Neural cell (in vitro differentiated cells): ENCODE data around the gene METRN. TPM values are rescaled to one million over a fixed set of nuclear protein-coding genes. Genes with fewer than 3 reads are reported as not detected.

Source experiments
- H2AFZ ChIP-seq: fragments of 200-600, 300-800 bp; sonication (generic), shearing (Covaris generic); 2 replicates; pipeline ENCODE4 v1.6.0; 2014; ENCODE audit warnings: low read depth, mild to moderate bottlenecking, antibody characterized with exemption, low read length, moderate library complexity
- H3F3A ChIP-seq: fragments of 200-600 bp; shearing (Covaris generic); 2 replicates; pipeline ENCODE4 v1.6.1; 2016; ENCODE audit warnings: mild to moderate bottlenecking, moderate library complexity, mixed read lengths, antibody characterized with exemption, low read length; ENCODE audit not compliant: insufficient read depth, poor library complexity, severe bottlenecking
- H3K27ac ChIP-seq: fragments of 200-600, 300-800 bp; sonication (generic), shearing (Covaris generic); 2 replicates; pipeline ENCODE4 v1.5.1; 2014; ENCODE audit warnings: mild to moderate bottlenecking, low read length, moderate library complexity
- H3K27me3 ChIP-seq: fragments of 300-800, 200-600 bp; sonication (generic), shearing (Covaris generic); 2 replicates; pipeline ENCODE4 v1.6.0; 2014; ENCODE audit warnings: mild to moderate bottlenecking, low read depth, low read length, moderate library complexity; ENCODE audit not compliant: insufficient read depth
- H3K36me3 ChIP-seq: fragments of 300-800, 200-600 bp; sonication (generic), shearing (Covaris generic); 2 replicates; pipeline ENCODE4 v1.5.1; 2014; ENCODE audit warnings: mild to moderate bottlenecking, antibody characterized with exemption, low read length, moderate library complexity; ENCODE audit not compliant: insufficient read depth
- H3K4me2 ChIP-seq: fragments of 300-800, 200-600 bp; sonication (generic), shearing (Covaris generic); 2 replicates; pipeline ENCODE4 v1.6.0; 2014; ENCODE audit warnings: mild to moderate bottlenecking, low read length
- H3K4me3 ChIP-seq: fragments of 300-800, 200-600 bp; sonication (generic), shearing (Covaris generic); 2 replicates; pipeline ENCODE4 v1.5.1; 2014; ENCODE audit warnings: mild to moderate bottlenecking, low read length, moderate library complexity
- H3K79me2 ChIP-seq: fragments of 200-600 bp; shearing (Covaris generic); replicated peaks from 2 replicates; pipeline ENCODE4 v1.6.0; 2014; ENCODE audit warnings: mild to moderate bottlenecking, low read length, moderate library complexity; ENCODE audit not compliant: insufficient read depth
- H3K9ac ChIP-seq: fragments of 300-800, 200-600 bp; sonication (generic), shearing (Covaris generic); 2 replicates; pipeline ENCODE4 v1.6.1; 2016; ENCODE audit warnings: mild to moderate bottlenecking, low read length, mixed read lengths
- H3K9me2 ChIP-seq: fragments of 200-600 bp; shearing (Covaris generic); 2 replicates; pipeline ENCODE4 v1.6.1; 2016; ENCODE audit warnings: mild to moderate bottlenecking, low read length, mixed read lengths; ENCODE audit not compliant: insufficient read depth
- H3K9me3 ChIP-seq: fragments of 200-600, 300-800 bp; sonication (generic), shearing (Covaris generic); 2 replicates; pipeline ENCODE4 v1.6.1; 2016; ENCODE audit warnings: mild to moderate bottlenecking, mixed run types, low read length, moderate library complexity, mixed read lengths
- H4K20me1 ChIP-seq: fragments of 200-600 bp; shearing (Covaris generic); 2 replicates; pipeline ENCODE4 v1.6.1; 2016; ENCODE audit warnings: mild to moderate bottlenecking, mixed run types; ENCODE audit not compliant: insufficient read depth
- EP300 ChIP-seq: fragments of 450-650 bp; conservative IDR thresholded peaks from 2 replicates; pipeline ENCODE4 v1.6.1; 2014; ENCODE audit warnings: antibody characterized with exemption, mild to moderate bottlenecking, moderate library complexity; ENCODE audit not compliant: poor library complexity, severe bottlenecking
- EZH2 ChIP-seq: fragments of 200-600, 300-800 bp; shearing (Covaris generic), sonication (generic); IDR thresholded peaks from 2 replicates; pipeline ENCODE4 v1.6.1; 2014; ENCODE audit warnings: antibody characterized with exemption, low read length, borderline replicate concordance, mild to moderate bottlenecking; ENCODE audit not compliant: insufficient read depth, poor library complexity, severe bottlenecking
- MXI1 ChIP-seq: fragments of 450-650 bp; conservative IDR thresholded peaks from 2 replicates; pipeline ENCODE4 v1.6.1; 2014; ENCODE audit warnings: antibody characterized with exemption, mild to moderate bottlenecking; ENCODE audit not compliant: poor library complexity, severe bottlenecking
- POLR2AphosphoS5 ChIP-seq: IDR thresholded peaks from 2 replicates; pipeline ENCODE4 v1.6.1; 2012
- RAD21 ChIP-seq: fragments of 450-650 bp; conservative IDR thresholded peaks from 2 replicates; pipeline ENCODE4 v1.6.1; 2014; ENCODE audit warnings: antibody characterized with exemption, mild to moderate bottlenecking, moderate library complexity
- REST ChIP-seq: IDR thresholded peaks from 2 replicates; pipeline ENCODE4 v1.6.1; 2012; ENCODE audit warnings: borderline replicate concordance
- SMC3 ChIP-seq: fragments of 450-650 bp; conservative IDR thresholded peaks from 2 replicates; pipeline ENCODE4 v1.6.1; 2014; ENCODE audit warnings: antibody characterized with exemption, mild to moderate bottlenecking, moderate library complexity; ENCODE audit not compliant: poor library complexity
- TAF1 ChIP-seq: IDR thresholded peaks from 2 replicates; pipeline ENCODE4 v1.6.1; 2012; ENCODE audit warnings: low read depth
- polyA plus RNA-seq: library from polyadenylated mRNA; depleted of rRNA; stranded (reverse); fragments of >200 nt; gene quantifications from 2 replicates; pipeline ENCODE4 v1.2.3, GENCODE V29; 2014
- TF ChIP-seq, protein P1 (sequence below): fragments of 450-650 bp; IDR thresholded peaks from 2 replicates; pipeline ENCODE4 v1.5.1; 2014; ENCODE audit warnings: antibody characterized with exemption, mild to moderate bottlenecking, moderate library complexity; ENCODE audit not compliant: poor library complexity, severe bottlenecking

The METRN gene
- polyA plus RNA-seq, 1 donor from 2014 or later = 37.6 TPM

GRCh38 chr16:720990-721764, 6.3 kb downstream of the METRN start, which contains the start of gene ANTKMT:
Gene ANTKMT, plus strand, starts transcription at chr16:721146. Its CDS starts 129 bp downstream, at chr16:721275.
- no peaks in the 10 kb centered on the region for H3F3A ChIP-seq
- no peaks in the 10 kb centered on the region for H3K36me3 ChIP-seq
- no peaks in the 10 kb centered on the region for H3K9me3 ChIP-seq
- H3K4me3 ChIP-seq = peak within 1 kb of the TSS; percentile 95
- no peaks in the 10 kb centered on the region for H4K20me1 ChIP-seq
- H3K4me2 ChIP-seq = peak within 1 kb of the TSS; percentile 96
- H3K9me2 ChIP-seq = no peaks in the 10 kb centered on the region
- TF ChIP-seq SMC3 = no peak
- TF ChIP-seq, protein P1, sequence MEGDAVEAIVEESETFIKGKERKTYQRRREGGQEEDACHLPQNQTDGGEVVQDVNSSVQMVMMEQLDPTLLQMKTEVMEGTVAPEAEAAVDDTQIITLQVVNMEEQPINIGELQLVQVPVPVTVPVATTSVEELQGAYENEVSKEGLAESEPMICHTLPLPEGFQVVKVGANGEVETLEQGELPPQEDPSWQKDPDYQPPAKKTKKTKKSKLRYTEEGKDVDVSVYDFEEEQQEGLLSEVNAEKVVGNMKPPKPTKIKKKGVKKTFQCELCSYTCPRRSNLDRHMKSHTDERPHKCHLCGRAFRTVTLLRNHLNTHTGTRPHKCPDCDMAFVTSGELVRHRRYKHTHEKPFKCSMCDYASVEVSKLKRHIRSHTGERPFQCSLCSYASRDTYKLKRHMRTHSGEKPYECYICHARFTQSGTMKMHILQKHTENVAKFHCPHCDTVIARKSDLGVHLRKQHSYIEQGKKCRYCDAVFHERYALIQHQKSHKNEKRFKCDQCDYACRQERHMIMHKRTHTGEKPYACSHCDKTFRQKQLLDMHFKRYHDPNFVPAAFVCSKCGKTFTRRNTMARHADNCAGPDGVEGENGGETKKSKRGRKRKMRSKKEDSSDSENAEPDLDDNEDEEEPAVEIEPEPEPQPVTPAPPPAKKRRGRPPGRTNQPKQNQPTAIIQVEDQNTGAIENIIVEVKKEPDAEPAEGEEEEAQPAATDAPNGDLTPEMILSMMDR = no peak
- TF ChIP-seq REST = no peak
- no peak for TF ChIP-seq TAF1
- peak; percentile 65 for TF ChIP-seq POLR2AphosphoS5
- TF ChIP-seq RAD21 = no peak
- TF ChIP-seq EZH2 = no peak
- peak; percentile 30 for TF ChIP-seq EP300
- peak; percentile 90 for TF ChIP-seq MXI1
- H3K27ac ChIP-seq = peak within 1 kb of the TSS; percentile 89
- peak within 1 kb of the TSS; percentile 90 for H3K9ac ChIP-seq
- H3K27me3 ChIP-seq = no peaks in the 10 kb centered on the region
- peak within 1 kb of the TSS; percentile 2 for H2AFZ ChIP-seq
- H3K79me2 ChIP-seq = peaks cover 10% of the 10 kb centered on the region

DNA sequence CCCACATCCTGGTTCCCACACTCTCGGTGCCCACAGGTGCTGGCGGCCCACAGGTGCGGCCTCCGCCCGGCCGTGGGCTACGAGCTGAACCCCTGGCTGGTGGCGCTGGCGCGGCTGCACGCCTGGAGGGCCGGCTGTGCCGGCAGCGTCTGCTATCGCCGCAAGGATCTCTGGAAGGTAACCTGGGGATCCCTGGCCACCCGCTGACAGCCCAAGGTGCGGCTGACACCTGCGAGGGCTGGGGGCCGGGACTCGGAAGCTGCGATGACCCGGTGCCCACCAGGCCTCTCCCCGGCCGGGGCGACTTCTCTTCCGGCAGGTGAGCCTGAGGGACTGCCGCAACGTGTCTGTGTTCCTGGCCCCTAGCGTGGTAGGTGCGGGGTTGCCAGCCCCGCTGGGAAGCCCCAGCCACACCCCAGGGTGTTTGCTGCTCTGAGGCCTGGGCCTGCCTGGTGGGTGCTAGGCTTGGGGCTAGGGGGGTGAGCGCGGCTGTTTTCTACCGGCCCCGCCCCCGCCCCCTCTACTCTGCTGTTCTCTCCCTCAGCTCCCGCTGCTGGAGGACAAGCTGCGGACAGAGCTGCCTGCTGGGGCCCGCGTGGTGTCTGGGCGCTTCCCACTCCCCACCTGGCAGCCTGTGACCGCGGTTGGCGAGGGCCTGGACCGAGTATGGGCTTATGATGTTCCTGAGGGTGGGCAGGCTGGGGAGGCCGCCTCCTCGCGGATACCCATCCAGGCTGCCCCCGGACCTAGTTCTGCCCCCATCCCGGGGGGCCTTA, 7.0 kb downstream of the METRN start:
- H3K79me2 ChIP-seq = peaks cover 6% of the 10 kb centered on the region
- H3K27me3 ChIP-seq = no peaks in the 10 kb centered on the region
- no peaks in the 10 kb centered on the region for H4K20me1 ChIP-seq
- no peak for TF ChIP-seq MXI1
- no peak for TF ChIP-seq SMC3
- TF ChIP-seq, protein P1 = no peak
- TF ChIP-seq TAF1 = no peak
- no peak for TF ChIP-seq RAD21
- no peak for TF ChIP-seq POLR2AphosphoS5
- no peak for TF ChIP-seq EZH2
- no peak for TF ChIP-seq REST
- no peak for TF ChIP-seq EP300
- H3F3A ChIP-seq = no peaks in the 10 kb centered on the region
- peak overlapping the region; percentile 55 for H3K4me2 ChIP-seq
- no peaks in the 10 kb centered on the region for H3K36me3 ChIP-seq
- peak overlapping the region; percentile 90 for H3K9ac ChIP-seq
- no peaks in the 10 kb centered on the region for H3K9me3 ChIP-seq
- peak overlapping the region; percentile 95 for H3K4me3 ChIP-seq
- H2AFZ ChIP-seq = no peak overlapping the region
- no peak overlapping the region for H3K27ac ChIP-seq
- H3K9me2 ChIP-seq = no peaks in the 10 kb centered on the region
